Neural cell (in vitro differentiated cells): ENCODE results near the gene HMGCL. TPM values are rescaled to one million over a fixed set of nuclear protein-coding genes. Genes with fewer than 3 reads are reported as not detected.

ENCODE experiments used
- H2AFZ ChIP-seq: fragments of 200-600, 300-800 bp; sonication (generic), shearing (Covaris generic); 2 replicates; pipeline ENCODE4 v1.6.0; 2014; ENCODE audit warnings: low read depth, mild to moderate bottlenecking, antibody characterized with exemption, low read length, moderate library complexity
- H3F3A ChIP-seq: fragments of 200-600 bp; shearing (Covaris generic); 2 replicates; pipeline ENCODE4 v1.6.1; 2016; ENCODE audit warnings: mild to moderate bottlenecking, moderate library complexity, mixed read lengths, antibody characterized with exemption, low read length; ENCODE audit not compliant: insufficient read depth, poor library complexity, severe bottlenecking
- H3K27ac ChIP-seq: fragments of 200-600, 300-800 bp; sonication (generic), shearing (Covaris generic); 2 replicates; pipeline ENCODE4 v1.5.1; 2014; ENCODE audit warnings: mild to moderate bottlenecking, low read length, moderate library complexity
- H3K27me3 ChIP-seq: fragments of 300-800, 200-600 bp; sonication (generic), shearing (Covaris generic); 2 replicates; pipeline ENCODE4 v1.6.0; 2014; ENCODE audit warnings: mild to moderate bottlenecking, low read depth, low read length, moderate library complexity; ENCODE audit not compliant: insufficient read depth
- H3K36me3 ChIP-seq: fragments of 300-800, 200-600 bp; sonication (generic), shearing (Covaris generic); 2 replicates; pipeline ENCODE4 v1.5.1; 2014; ENCODE audit warnings: mild to moderate bottlenecking, antibody characterized with exemption, low read length, moderate library complexity; ENCODE audit not compliant: insufficient read depth
- H3K4me2 ChIP-seq: fragments of 300-800, 200-600 bp; sonication (generic), shearing (Covaris generic); 2 replicates; pipeline ENCODE4 v1.6.0; 2014; ENCODE audit warnings: mild to moderate bottlenecking, low read length
- H3K4me3 ChIP-seq: fragments of 300-800, 200-600 bp; sonication (generic), shearing (Covaris generic); 2 replicates; pipeline ENCODE4 v1.5.1; 2014; ENCODE audit warnings: mild to moderate bottlenecking, low read length, moderate library complexity
- H3K79me2 ChIP-seq: fragments of 200-600 bp; shearing (Covaris generic); replicated peaks from 2 replicates; pipeline ENCODE4 v1.6.0; 2014; ENCODE audit warnings: mild to moderate bottlenecking, low read length, moderate library complexity; ENCODE audit not compliant: insufficient read depth
- H3K9ac ChIP-seq: fragments of 300-800, 200-600 bp; sonication (generic), shearing (Covaris generic); 2 replicates; pipeline ENCODE4 v1.6.1; 2016; ENCODE audit warnings: mild to moderate bottlenecking, low read length, mixed read lengths
- H3K9me2 ChIP-seq: fragments of 200-600 bp; shearing (Covaris generic); 2 replicates; pipeline ENCODE4 v1.6.1; 2016; ENCODE audit warnings: mild to moderate bottlenecking, low read length, mixed read lengths; ENCODE audit not compliant: insufficient read depth
- H3K9me3 ChIP-seq: fragments of 200-600, 300-800 bp; sonication (generic), shearing (Covaris generic); 2 replicates; pipeline ENCODE4 v1.6.1; 2016; ENCODE audit warnings: mild to moderate bottlenecking, mixed run types, low read length, moderate library complexity, mixed read lengths
- H4K20me1 ChIP-seq: fragments of 200-600 bp; shearing (Covaris generic); 2 replicates; pipeline ENCODE4 v1.6.1; 2016; ENCODE audit warnings: mild to moderate bottlenecking, mixed run types; ENCODE audit not compliant: insufficient read depth
- EP300 ChIP-seq: fragments of 450-650 bp; conservative IDR thresholded peaks from 2 replicates; pipeline ENCODE4 v1.6.1; 2014; ENCODE audit warnings: antibody characterized with exemption, mild to moderate bottlenecking, moderate library complexity; ENCODE audit not compliant: poor library complexity, severe bottlenecking
- EZH2 ChIP-seq: fragments of 200-600, 300-800 bp; shearing (Covaris generic), sonication (generic); IDR thresholded peaks from 2 replicates; pipeline ENCODE4 v1.6.1; 2014; ENCODE audit warnings: antibody characterized with exemption, low read length, borderline replicate concordance, mild to moderate bottlenecking; ENCODE audit not compliant: insufficient read depth, poor library complexity, severe bottlenecking
- MXI1 ChIP-seq: fragments of 450-650 bp; conservative IDR thresholded peaks from 2 replicates; pipeline ENCODE4 v1.6.1; 2014; ENCODE audit warnings: antibody characterized with exemption, mild to moderate bottlenecking; ENCODE audit not compliant: poor library complexity, severe bottlenecking
- POLR2AphosphoS5 ChIP-seq: IDR thresholded peaks from 2 replicates; pipeline ENCODE4 v1.6.1; 2012
- RAD21 ChIP-seq: fragments of 450-650 bp; conservative IDR thresholded peaks from 2 replicates; pipeline ENCODE4 v1.6.1; 2014; ENCODE audit warnings: antibody characterized with exemption, mild to moderate bottlenecking, moderate library complexity
- SMC3 ChIP-seq: fragments of 450-650 bp; conservative IDR thresholded peaks from 2 replicates; pipeline ENCODE4 v1.6.1; 2014; ENCODE audit warnings: antibody characterized with exemption, mild to moderate bottlenecking, moderate library complexity; ENCODE audit not compliant: poor library complexity
- TAF1 ChIP-seq: IDR thresholded peaks from 2 replicates; pipeline ENCODE4 v1.6.1; 2012; ENCODE audit warnings: low read depth
- polyA plus RNA-seq: library from polyadenylated mRNA; depleted of rRNA; stranded (reverse); fragments of >200 nt; gene quantifications from 2 replicates; pipeline ENCODE4 v1.2.3, GENCODE V29; 2014
- TF ChIP-seq, protein P1 (sequence below): fragments of 450-650 bp; IDR thresholded peaks from 2 replicates; pipeline ENCODE4 v1.5.1; 2014; ENCODE audit warnings: antibody characterized with exemption, mild to moderate bottlenecking, moderate library complexity; ENCODE audit not compliant: poor library complexity, severe bottlenecking
- TF ChIP-seq, protein P2 (sequence below): IDR thresholded peaks from 2 replicates; pipeline ENCODE4 v1.6.1; 2012; ENCODE audit warnings: borderline replicate concordance

Gene HMGCL
- polyA plus RNA-seq, 1 donor from 2014 or later, result 27.6 TPM

DNA sequence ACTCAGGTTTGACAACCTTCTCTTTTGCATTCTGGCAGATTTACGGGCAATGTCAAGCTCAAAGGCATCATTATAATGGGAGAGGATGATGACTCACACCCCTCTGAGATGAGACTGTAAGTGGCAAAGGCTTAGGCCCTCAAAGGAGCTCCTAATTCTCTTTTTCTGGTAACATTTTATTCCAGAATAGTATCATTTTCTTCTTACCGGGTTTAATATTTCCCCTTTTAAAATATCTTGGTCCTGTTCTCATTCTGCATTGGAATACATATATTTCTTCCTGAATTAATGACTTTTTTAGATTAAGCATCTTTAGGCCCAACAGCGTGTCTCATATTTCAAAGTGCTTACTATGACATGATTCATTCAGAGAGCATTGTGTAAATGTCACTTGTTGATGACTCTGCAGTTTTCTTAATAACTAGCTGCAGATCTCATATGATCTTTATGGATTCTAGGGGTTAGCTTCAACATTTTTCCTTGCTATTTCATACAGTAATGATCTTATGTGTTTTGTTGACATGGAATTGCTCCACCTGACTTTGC, 45.3 kb downstream of the HMGCL start:
- Histone ChIP-seq H3K27me3 (no peaks in the 10 kb centered on the region), H2AFZ (no peak overlapping the region), H4K20me1 (no peaks in the 10 kb centered on the region), H3K9me2 (no peaks in the 10 kb centered on the region), H3K27ac (no peak overlapping the region), H3K4me2 (no peak overlapping the region), H3K36me3 (no peaks in the 10 kb centered on the region), H3K9me3 (no peaks in the 10 kb centered on the region), H3K4me3 (peak overlapping the region; percentile 80), H3K9ac (no peak overlapping the region), H3F3A (no peaks in the 10 kb centered on the region), H3K79me2 (peaks cover 25% of the 10 kb centered on the region)
- TF ChIP-seq TAF1, result no peak
- no peak for TF ChIP-seq POLR2AphosphoS5
- TF ChIP-seq, protein P1, sequence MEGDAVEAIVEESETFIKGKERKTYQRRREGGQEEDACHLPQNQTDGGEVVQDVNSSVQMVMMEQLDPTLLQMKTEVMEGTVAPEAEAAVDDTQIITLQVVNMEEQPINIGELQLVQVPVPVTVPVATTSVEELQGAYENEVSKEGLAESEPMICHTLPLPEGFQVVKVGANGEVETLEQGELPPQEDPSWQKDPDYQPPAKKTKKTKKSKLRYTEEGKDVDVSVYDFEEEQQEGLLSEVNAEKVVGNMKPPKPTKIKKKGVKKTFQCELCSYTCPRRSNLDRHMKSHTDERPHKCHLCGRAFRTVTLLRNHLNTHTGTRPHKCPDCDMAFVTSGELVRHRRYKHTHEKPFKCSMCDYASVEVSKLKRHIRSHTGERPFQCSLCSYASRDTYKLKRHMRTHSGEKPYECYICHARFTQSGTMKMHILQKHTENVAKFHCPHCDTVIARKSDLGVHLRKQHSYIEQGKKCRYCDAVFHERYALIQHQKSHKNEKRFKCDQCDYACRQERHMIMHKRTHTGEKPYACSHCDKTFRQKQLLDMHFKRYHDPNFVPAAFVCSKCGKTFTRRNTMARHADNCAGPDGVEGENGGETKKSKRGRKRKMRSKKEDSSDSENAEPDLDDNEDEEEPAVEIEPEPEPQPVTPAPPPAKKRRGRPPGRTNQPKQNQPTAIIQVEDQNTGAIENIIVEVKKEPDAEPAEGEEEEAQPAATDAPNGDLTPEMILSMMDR, result no peak
- TF ChIP-seq, protein P2, sequence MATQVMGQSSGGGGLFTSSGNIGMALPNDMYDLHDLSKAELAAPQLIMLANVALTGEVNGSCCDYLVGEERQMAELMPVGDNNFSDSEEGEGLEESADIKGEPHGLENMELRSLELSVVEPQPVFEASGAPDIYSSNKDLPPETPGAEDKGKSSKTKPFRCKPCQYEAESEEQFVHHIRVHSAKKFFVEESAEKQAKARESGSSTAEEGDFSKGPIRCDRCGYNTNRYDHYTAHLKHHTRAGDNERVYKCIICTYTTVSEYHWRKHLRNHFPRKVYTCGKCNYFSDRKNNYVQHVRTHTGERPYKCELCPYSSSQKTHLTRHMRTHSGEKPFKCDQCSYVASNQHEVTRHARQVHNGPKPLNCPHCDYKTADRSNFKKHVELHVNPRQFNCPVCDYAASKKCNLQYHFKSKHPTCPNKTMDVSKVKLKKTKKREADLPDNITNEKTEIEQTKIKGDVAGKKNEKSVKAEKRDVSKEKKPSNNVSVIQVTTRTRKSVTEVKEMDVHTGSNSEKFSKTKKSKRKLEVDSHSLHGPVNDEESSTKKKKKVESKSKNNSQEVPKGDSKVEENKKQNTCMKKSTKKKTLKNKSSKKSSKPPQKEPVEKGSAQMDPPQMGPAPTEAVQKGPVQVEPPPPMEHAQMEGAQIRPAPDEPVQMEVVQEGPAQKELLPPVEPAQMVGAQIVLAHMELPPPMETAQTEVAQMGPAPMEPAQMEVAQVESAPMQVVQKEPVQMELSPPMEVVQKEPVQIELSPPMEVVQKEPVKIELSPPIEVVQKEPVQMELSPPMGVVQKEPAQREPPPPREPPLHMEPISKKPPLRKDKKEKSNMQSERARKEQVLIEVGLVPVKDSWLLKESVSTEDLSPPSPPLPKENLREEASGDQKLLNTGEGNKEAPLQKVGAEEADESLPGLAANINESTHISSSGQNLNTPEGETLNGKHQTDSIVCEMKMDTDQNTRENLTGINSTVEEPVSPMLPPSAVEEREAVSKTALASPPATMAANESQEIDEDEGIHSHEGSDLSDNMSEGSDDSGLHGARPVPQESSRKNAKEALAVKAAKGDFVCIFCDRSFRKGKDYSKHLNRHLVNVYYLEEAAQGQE, result no peak
- TF ChIP-seq EZH2, result no peak
- no peak for TF ChIP-seq SMC3
- no peak for TF ChIP-seq RAD21
- no peak for TF ChIP-seq EP300
- TF ChIP-seq MXI1, result no peak

DNA sequence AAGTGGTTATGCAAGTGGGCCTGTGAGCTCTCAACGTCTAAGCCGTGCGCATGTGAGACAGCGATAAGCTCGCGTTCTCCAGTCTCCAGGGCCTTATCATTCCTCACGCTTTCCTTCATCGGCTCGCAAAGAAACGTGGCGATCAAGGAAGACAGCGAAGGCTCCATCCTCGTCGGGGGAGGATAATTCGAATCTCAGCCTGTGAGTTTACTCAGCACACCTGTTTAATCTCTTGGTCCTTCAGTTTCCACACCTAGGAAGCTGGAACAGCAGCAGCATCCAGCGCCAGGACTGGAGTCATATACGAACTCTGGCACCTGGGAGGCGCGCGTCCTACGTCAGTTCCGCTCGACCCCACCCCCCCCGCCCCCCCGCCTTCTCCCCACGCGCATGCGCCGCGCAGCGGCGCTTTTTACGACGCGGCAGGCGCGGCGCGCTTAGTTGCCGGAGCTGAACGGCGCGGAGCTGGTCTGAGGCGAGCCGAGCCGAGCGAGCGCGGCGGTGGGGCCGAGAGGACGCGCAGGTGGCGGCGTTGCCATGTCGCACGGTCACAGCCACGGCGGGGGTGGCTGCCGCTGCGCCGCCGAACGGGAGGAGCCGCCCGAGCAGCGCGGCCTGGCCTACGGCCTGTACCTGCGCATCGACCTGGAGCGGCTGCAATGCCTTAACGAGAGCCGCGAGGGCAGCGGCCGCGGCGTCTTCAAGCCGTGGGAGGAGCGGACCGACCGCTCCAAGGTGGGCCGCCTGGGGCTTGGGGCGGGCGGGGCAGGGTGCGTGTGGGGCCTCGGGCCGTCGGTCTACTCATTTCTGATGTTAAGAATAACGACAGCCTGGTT, 47.0 kb downstream of the HMGCL start, which contains the start of gene PITHD1:
PITHD1 (plus strand) TSS at position 440 of the 836 bp plus-strand sequence; CDS start at position 538, 98 bp downstream.
- Histone ChIP-seq H3K4me2 (peak within 1 kb of the TSS; percentile 91), H3K4me3 (peak within 1 kb of the TSS; percentile 80), H3K79me2 (peaks cover 25% of the 10 kb centered on the region), H4K20me1 (no peaks in the 10 kb centered on the region), H3K36me3 (no peaks in the 10 kb centered on the region), H2AFZ (peak within 1 kb of the TSS; percentile 73), H3K27ac (peak within 1 kb of the TSS; percentile 92), H3K9ac (peak within 1 kb of the TSS; percentile 83), H3K9me2 (no peaks in the 10 kb centered on the region), H3F3A (no peaks in the 10 kb centered on the region), H3K9me3 (no peaks in the 10 kb centered on the region), H3K27me3 (no peaks in the 10 kb centered on the region)
- TF ChIP-seq EZH2, result no peak
- TF ChIP-seq, protein P2, result peak; percentile 80
- TF ChIP-seq, protein P1, result no peak
- peak; percentile 13 for TF ChIP-seq SMC3
- TF ChIP-seq EP300, result peak; percentile 35
- TF ChIP-seq POLR2AphosphoS5, result peak; percentile 97
- peak; percentile 19 for TF ChIP-seq RAD21
- peak; percentile 95 for TF ChIP-seq MXI1
- TF ChIP-seq TAF1, result no peak
